Fibroblast of skin of right quadriceps (primary cell): ENCODE data around the gene WDR1.
A peak's percentile ranks its signal among the peaks of the same experiment; 100 is the strongest.

Source experiments
- DNase-seq: peaks from one replicate; pipeline ENCODE4 v3.0.0-alpha.2; 2013

The WDR1 gene

GRCh38 chr4:10066206-10066605 lies 50.4 kb downstream of the WDR1 start:
- no peak for DNase-seq

- peak; percentile 54 for DNase-seq
These were observed 52.9 kb downstream of the WDR1 start for GRCh38 chr4:10063544-10064300.

GRCh38 chr4:10061650-10062415 lies 54.8 kb downstream of the WDR1 start:
- DNase-seq = peak; percentile 31

GRCh38 chr4:10058371-10058770 lies 58.2 kb downstream of the WDR1 start:
- no peak for DNase-seq

GRCh38 chr4:10057023-10057395 lies 59.6 kb downstream of the WDR1 start:
- DNase-seq = no peak

GRCh38 chr4:10056334-10057022 lies 60.1 kb downstream of the WDR1 start:
- DNase-seq = no peak

- no peak for DNase-seq
These were observed 60.7 kb downstream of the WDR1 start for GRCh38 chr4:10055871-10056270.

- no peak for DNase-seq
These were observed 62.0 kb downstream of the WDR1 start for GRCh38 chr4:10054571-10055041.

- no peak for DNase-seq
These were observed 62.8 kb downstream of the WDR1 start for GRCh38 chr4:10053635-10054453.

GRCh38 chr4:10051517-10052135 lies 65.0 kb downstream of the WDR1 start:
- DNase-seq = no peak

- DNase-seq = no peak
These were observed 65.9 kb downstream of the WDR1 start for GRCh38 chr4:10050721-10051120.

- DNase-seq = no peak
These were observed 66.3 kb downstream of the WDR1 start for GRCh38 chr4:10050261-10050661.

GRCh38 chr4:10048941-10049697 lies 67.5 kb downstream of the WDR1 start:
- DNase-seq = no peak

GRCh38 chr4:10047967-10048366 lies 68.6 kb downstream of the WDR1 start:
- DNase-seq = no peak

- DNase-seq = no peak
These were observed 70.1 kb downstream of the WDR1 start for GRCh38 chr4:10046471-10046870.

- DNase-seq = peak; percentile 89
These were observed 71.1 kb downstream of the WDR1 start for GRCh38 chr4:10045481-10045880.

GRCh38 chr4:10041036-10041435 lies 75.6 kb downstream of the WDR1 start:
- DNase-seq = no peak

- no peak for DNase-seq
These were observed 76.3 kb downstream of the WDR1 start for GRCh38 chr4:10040049-10040892.

GRCh38 chr4:10036807-10037342 lies 79.7 kb downstream of the WDR1 start:
- peak; percentile 20 for DNase-seq

GRCh38 chr4:10035130-10035529 lies 81.5 kb downstream of the WDR1 start:
- DNase-seq = no peak
